Thoracic aorta (tissue), 2 donors: ENCODE data around the gene RPTN. TPM values are rescaled to one million over a fixed set of nuclear protein-coding genes. Genes with fewer than 3 reads are reported as not detected.

ENCODE experiments used
- ATAC-seq: fragments of 150-250 bp; one replicate; pipeline ENCODE4 v1.8.0; 2017; ENCODE audit warnings: low read depth; ENCODE audit not compliant: insufficient number of reproducible peaks, low FRiP score
- DNase-seq: peaks from one replicate; pipeline ENCODE4 v3.0.0-alpha.2; 2020; ENCODE audit warnings: low spot score
- H3K27ac ChIP-seq, 2 donors: fragments of 200-600 bp; sonication (generic); 1 replicate in 1 of 2; 2 replicates in 1 of 2; pipeline ENCODE4 v1.5.1; 2016; ENCODE audit warnings: mild to moderate bottlenecking in 2 of 2, moderate library complexity in 2 of 2
- H3K27me3 ChIP-seq: fragments of 200-600 bp; sonication (generic); replicated peaks from 2 replicates; pipeline ENCODE4 v1.6.0; 2016; ENCODE audit warnings: mild to moderate bottlenecking; ENCODE audit not compliant: insufficient read depth
- H3K36me3 ChIP-seq: fragments of 200-600 bp; sonication (generic); one replicate; pipeline ENCODE4 v1.5.1; 2016
- H3K4me1 ChIP-seq, 2 donors: fragments of 200-600 bp; sonication (generic); 1 replicate in 1 of 2; 2 replicates in 1 of 2; pipeline versions ENCODE4 v1.5.1 to v1.6.0; 2016; ENCODE audit warnings: low read depth in 2 of 2, mild to moderate bottlenecking in 1 of 2; ENCODE audit not compliant: control insufficient read depth in 1 of 2
- H3K4me3 ChIP-seq: fragments of 200-600 bp; sonication (generic); 2 replicates; pipeline ENCODE4 v1.5.1; 2016; ENCODE audit warnings: mild to moderate bottlenecking
- H3K9me3 ChIP-seq: fragments of 200-600 bp; sonication (generic); 2 replicates; pipeline ENCODE4 v1.5.1; 2016
- total RNA-seq, 2 donors: library from RNA; depleted of rRNA; stranded (reverse); fragments of >200 nt; gene quantifications; one replicate each; pipeline versions ENCODE4 v1.1.0 to v1.2.3, GENCODE V29; 2016
- TF ChIP-seq, protein P1 (sequence below): fragments of 200-600 bp; sonication (generic); IDR thresholded peaks from one replicate; pipeline ENCODE4 v1.5.1; 2019; ENCODE audit warnings: antibody characterized with exemption

The RPTN gene
- total RNA-seq, 2 donors from 2014 or later, result not detected

DNA sequence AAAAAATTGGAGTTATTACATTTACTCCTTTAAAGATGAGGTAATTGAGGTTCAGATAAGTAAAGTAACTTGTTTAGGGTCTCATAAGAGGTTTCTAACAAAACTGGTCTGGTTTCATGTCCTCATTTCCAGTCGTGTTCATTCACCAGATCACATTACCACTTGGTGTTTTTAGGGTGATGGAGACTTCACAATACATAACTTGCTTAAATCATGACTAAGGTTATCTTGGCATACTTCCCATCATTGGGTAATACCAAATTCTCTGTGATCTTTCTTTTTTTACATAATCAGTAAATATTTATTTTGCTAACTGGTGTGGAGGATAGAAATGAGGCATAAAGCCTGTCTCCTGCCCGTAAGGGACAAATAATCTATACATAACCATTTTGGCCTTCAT is 31.6 kb upstream of the RPTN start:
- Histone ChIP-seq H3K4me3 (no peak overlapping the region), H3K4me1 (no peaks in the 10 kb centered on the region), H3K9me3 (no peaks in the 10 kb centered on the region), H3K27ac (no peak overlapping the region), H3K27me3 (no peaks in the 10 kb centered on the region), H3K36me3 (no peaks in the 10 kb centered on the region)
- DNase-seq, result no peak
- TF ChIP-seq, protein P1, sequence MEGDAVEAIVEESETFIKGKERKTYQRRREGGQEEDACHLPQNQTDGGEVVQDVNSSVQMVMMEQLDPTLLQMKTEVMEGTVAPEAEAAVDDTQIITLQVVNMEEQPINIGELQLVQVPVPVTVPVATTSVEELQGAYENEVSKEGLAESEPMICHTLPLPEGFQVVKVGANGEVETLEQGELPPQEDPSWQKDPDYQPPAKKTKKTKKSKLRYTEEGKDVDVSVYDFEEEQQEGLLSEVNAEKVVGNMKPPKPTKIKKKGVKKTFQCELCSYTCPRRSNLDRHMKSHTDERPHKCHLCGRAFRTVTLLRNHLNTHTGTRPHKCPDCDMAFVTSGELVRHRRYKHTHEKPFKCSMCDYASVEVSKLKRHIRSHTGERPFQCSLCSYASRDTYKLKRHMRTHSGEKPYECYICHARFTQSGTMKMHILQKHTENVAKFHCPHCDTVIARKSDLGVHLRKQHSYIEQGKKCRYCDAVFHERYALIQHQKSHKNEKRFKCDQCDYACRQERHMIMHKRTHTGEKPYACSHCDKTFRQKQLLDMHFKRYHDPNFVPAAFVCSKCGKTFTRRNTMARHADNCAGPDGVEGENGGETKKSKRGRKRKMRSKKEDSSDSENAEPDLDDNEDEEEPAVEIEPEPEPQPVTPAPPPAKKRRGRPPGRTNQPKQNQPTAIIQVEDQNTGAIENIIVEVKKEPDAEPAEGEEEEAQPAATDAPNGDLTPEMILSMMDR, result no peak
- ATAC-seq, result no peak

DNA sequence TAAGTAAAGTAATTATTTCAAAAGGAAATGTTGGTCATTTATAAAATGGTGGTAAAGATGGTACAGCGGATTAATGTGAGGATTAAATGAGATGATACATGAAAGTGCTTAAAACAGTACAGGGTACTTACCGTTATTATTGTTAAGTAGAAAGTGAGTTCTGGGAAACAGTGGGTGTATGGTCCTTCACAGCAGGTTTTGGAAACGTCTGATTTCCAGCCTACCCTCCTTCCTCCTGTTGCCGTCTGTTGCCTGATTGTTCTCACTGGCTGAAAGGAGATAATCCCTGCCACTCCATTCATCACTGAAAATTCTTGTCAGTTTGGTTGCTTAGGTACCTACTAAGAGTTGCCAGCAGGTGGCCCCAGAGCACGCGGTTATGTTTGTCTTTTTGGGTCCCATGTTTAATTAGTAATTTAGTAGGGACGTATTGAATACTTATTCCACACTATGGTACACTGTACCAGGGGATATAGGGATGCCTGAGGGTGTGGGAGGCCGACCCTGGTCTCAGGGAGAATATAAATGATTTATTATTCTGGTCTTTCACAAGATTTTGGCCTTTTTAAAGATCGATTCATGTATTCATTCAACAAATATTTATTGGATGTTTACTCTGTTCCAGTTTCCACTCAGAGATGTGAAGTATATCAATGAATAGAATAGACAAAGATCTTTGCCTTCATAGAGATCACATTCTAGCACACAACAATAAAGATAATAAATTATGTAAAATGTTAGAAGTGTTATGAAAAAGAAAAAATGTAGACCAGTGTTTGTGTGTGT is 30.8 kb upstream of the RPTN start:
- no peak for DNase-seq
- H3K9me3 ChIP-seq, result no peaks in the 10 kb centered on the region
- no peaks in the 10 kb centered on the region for H3K27me3 ChIP-seq
- H3K4me3 ChIP-seq, result peak overlapping the region; percentile 76
- ATAC-seq, result no peak
- no peaks in the 10 kb centered on the region for H3K36me3 ChIP-seq
- peaks cover 0 to 6% of the 10 kb centered on the region in 2 donors for H3K4me1 ChIP-seq
- H3K27ac ChIP-seq, result peak overlapping the region; percentile 58 to 59
- TF ChIP-seq, protein P1, result peak; percentile 67

DNA sequence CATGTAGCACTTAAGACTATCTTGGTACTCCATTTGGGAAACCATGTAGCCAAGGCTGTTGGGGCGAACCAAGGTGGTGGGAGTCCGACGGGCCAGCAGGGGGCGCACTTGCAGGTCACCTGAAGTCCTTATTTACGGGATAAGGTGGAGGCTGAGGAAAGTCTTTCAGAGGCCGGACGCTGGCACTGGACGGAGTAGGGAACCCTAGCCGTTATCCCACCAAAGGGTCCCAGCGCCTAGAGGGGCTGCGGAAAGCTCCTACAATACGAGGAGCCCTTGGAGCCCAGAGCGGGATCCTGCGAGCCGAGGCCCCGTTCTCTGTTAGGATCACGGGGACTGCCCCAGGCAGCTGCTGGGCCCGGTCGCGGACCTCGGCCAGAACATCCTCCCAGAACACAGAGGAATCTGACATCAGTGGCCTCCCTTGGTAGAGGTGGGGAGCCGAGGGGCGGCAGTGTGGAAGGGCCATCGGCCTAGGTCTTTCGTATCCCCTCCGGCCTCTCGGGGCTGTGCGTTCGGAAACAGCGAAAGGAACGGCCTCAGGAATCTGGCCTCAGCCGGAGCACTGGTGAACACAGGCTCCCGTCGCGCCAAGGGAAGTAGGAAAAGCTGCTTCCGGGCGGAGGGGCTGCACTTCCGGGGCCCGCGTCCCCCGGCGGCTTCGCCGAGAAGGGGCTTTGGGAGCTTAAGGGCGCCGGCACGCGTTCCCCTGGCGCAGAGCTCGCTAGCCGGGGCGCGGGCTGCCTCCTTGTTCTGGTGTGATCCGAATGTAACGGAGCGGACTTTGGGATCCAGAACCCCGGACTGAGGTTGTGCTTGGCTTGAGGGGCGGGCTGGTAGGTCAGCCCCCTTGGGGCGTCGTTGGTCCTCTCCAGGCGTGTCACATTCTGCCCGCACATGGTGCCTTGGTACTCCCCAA is 29.9 kb upstream of the RPTN start:
- no peak for ATAC-seq
- no peaks in the 10 kb centered on the region for H3K27me3 ChIP-seq
- TF ChIP-seq, protein P1, result peak; percentile 80
- H3K27ac ChIP-seq, result peak overlapping the region; percentile 58 to 59
- peaks cover 0 to 15% of the 10 kb centered on the region in 2 donors for H3K4me1 ChIP-seq
- no peaks in the 10 kb centered on the region for H3K9me3 ChIP-seq
- H3K36me3 ChIP-seq, result no peaks in the 10 kb centered on the region
- peak overlapping the region; percentile 76 for H3K4me3 ChIP-seq
- no peak for DNase-seq

DNA sequence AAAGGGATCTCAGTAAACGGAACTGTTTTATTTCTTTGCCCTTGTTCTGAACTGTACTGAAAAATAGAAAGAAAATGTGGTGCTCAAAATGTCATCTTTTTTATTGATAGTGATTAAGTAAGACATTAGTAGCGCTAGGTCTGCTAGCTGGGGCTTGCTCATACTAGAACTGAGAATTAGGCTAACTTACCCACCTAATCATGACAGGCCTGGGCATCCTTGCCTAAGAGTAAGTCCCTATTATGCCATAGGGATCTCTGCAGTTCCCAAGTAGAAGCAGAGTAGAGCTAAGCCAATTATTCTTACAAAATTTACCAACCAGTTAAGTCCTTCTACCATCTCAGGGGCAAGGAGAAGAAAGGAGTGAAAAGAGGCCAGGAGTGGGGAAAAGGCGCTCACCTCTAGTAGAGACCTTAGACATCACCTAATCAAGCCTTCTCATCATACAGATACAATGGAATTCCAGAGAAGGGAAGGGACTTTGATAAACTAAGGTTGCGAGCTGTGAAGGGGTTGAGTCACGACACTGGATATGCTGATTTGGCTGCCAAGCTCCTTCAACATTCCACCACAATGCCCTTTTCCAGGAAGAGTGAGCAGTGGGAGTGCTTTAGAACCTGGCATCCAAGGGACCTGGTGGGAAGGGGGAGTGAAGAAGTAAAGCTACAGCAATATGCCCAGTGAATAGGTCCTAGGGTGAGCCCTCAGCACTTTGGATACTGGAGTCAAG is 27.7 kb upstream of the RPTN start:
- Histone ChIP-seq H3K9me3 (no peaks in the 10 kb centered on the region), H3K4me1 (peaks cover 0 to 33% of the 10 kb centered on the region in 2 donors), H3K36me3 (no peaks in the 10 kb centered on the region), H3K4me3 (no peak overlapping the region), H3K27ac (no peak overlapping the region), H3K27me3 (no peaks in the 10 kb centered on the region)
- TF ChIP-seq, protein P1, result no peak
- no peak for ATAC-seq
- DNase-seq, result no peak
